Activated T-helper 1 cell treated with anti-CD3 and anti-CD28 coated beads, Interleukin-12 subunit alpha, Interleukin-12 subunit beta, Interleukin-2, Interleukin-4 antibody, amounts not matched to agents 30 ng/mL and 10 ng/mL and 1 ng/mL, durations not matched to agents 14 hours and 24 hours and 36 hours (primary cell): ENCODE measurements around the gene IQCH. TPM values are rescaled to one million over a fixed set of nuclear protein-coding genes. Genes with fewer than 3 reads are reported as not detected.

Experiments
- DNase-seq: peaks from one replicate; pipeline ENCODE4 v3.0.0; 2021; ENCODE audit warnings: low spot score
- H3K27ac Mint-ChIP-seq: one replicate; pipeline ENCODE4 v1.8.0; 2021; ENCODE audit warnings: mild to moderate bottlenecking, mixed read lengths
- H3K27me3 Mint-ChIP-seq: one replicate; pipeline ENCODE4 v1.8.0; 2022; ENCODE audit warnings: mild to moderate bottlenecking, moderate library complexity, mixed read lengths; ENCODE audit not compliant: insufficient read depth
- H3K36me3 Mint-ChIP-seq: one replicate; pipeline ENCODE4 v1.8.0; 2021; ENCODE audit warnings: low read depth, mixed read lengths
- H3K4me1 Mint-ChIP-seq: one replicate; pipeline ENCODE4 v1.8.0; 2021; ENCODE audit warnings: low read depth, mixed read lengths
- H3K4me3 Mint-ChIP-seq: one replicate; pipeline ENCODE4 v1.8.0; 2021; ENCODE audit warnings: mild to moderate bottlenecking, moderate library complexity, mixed read lengths
- H3K9me3 Mint-ChIP-seq: one replicate; pipeline ENCODE4 v1.8.0; 2021; ENCODE audit warnings: mixed read lengths
- intact Hi-C: fragments of 100-400 bp; cut with micrococcal nuclease; formaldehyde crosslinking; loops from one replicate; pipeline ENCODE4 v1.15.1; 2024
- total RNA-seq: library from RNA; stranded (reverse); gene quantifications from 2 replicates; pipeline ENCODE4 v1.2.3, GENCODE V29; 2022

The IQCH gene
- total RNA-seq, 1 donor from 2014 or later, result 1.2 TPM

DNA sequence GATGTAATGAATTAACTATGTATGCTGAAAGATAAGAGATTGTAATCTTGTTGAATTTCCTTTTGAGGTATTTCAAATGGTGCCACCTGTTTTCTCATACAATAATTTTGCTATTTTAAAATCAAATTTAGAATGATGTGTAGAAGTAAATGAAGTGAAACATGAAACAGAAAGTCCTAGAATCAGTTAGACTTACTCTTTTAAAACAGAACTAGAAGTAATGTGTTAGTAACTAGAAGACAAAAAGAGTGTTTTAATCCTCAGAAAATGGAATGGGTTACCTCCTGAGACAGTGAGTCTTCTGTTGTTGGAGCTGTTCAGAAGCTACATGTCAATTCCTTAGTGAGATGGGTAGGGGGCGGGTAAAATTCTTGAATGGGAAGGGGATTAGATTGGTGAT, 279.8 kb downstream of the IQCH start:
- H3K4me1 Mint-ChIP-seq, result peaks cover 12% of the 10 kb centered on the region
- DNase-seq, result no peak
- H3K36me3 Mint-ChIP-seq, result no peaks in the 10 kb centered on the region
- H3K9me3 Mint-ChIP-seq, result no peaks in the 10 kb centered on the region
- no peak overlapping the region for H3K4me3 Mint-ChIP-seq
- no peak overlapping the region for H3K27ac Mint-ChIP-seq
- H3K27me3 Mint-ChIP-seq, result peaks cover 8% of the 10 kb centered on the region
- intact Hi-C loops, result no loop called here

- Mint-ChIP-seq H3K36me3 (peaks cover 3% of the 10 kb centered on the region), H3K9me3 (no peaks in the 10 kb centered on the region), H3K27ac (no peak overlapping the region), H3K4me1 (peaks cover 24% of the 10 kb centered on the region), H3K4me3 (no peak overlapping the region), H3K27me3 (no peaks in the 10 kb centered on the region)
- DNase-seq, result no peak
- intact Hi-C loops, result no loop called here
Observed at GRCh38 chr15:67537771-67538170, 283.2 kb downstream of the IQCH start.

DNA sequence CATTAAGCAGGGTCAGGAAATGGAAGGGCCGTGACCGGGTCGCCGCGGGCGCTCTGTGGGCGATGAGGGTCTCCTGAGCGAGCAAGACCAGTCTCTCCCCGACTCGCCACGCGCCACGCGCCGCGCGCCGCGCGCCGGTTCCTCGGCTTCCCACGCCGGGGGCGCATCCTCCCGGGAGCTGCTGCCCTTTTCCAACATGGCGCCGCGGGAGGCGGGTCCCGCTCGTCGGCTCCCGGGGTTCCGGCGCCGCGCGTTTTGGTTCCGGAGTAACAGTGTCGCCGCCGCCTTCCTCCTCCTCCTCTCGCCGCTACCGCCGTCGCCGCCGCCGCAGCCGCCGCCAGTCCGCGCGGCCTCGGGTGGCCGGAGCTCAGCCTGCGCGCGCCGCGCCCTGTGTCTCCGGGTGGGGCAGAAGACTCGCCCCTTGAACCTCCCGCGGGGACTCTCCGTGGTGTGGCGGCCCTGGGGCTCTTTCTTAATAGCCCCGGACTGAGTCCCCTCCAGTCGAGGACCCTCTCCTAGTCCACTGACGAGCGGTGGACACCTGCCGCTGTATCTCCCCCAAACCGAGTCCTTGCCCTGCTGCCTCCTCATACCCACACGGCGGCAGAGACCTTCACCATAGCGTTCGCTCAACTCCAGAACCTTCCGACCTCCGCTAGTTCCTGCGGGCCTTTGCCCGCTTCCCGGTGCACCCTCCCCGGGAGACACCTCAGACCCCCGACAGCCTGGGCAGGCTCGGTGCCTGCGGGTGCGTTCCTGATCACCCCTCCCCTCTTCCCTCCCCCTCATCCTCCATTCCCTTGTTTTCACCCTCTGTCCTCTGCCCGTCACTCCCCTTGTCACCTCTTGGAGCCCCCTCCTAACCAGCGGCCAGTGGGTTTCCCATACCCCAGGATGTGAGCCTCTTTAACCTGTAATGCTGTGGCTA, 288.1 kb downstream of the IQCH start, which contains the start of gene MAP2K5:
MAP2K5 (plus strand) TSS at position 284 of the 928 bp plus-strand sequence; CDS start at position 917, 633 bp downstream.
- Mint-ChIP-seq H3K36me3 (peaks cover 14% of the 10 kb centered on the region), H3K27me3 (no peaks in the 10 kb centered on the region), H3K27ac (peak within 1 kb of the TSS; percentile 96), H3K4me3 (peak within 1 kb of the TSS; percentile 98), H3K9me3 (no peaks in the 10 kb centered on the region), H3K4me1 (peaks cover 43% of the 10 kb centered on the region)
- intact Hi-C loops, result loop anchor here (1.0 to 10.0 kb wide), 4 partner anchors 22 to 838 kb away; partner anchors contain the start of gene SMAD6
- DNase-seq, result peak; percentile 82

DNA sequence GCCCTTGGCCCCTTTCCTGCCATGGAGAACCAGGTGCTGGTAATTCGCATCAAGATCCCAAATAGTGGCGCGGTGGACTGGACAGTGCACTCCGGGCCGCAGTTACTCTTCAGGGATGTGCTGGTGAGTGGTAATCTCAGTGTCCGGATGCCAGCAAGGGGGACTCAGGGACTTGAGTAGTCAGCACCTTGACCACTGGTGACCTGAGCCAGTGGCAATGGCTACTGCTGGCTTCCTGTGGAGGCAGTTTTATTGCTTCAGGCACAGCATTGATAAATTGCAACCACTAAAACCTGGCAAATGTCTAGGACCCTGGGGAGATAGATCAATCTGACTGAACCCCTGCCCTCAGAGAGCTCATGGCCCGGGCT, 288.7 kb downstream of the IQCH start:
- intact Hi-C loops, result loop anchor here (2.0 to 10.0 kb wide), 3 partner anchors 21 to 839 kb away; partner anchors contain the start of gene SMAD6
- no peaks in the 10 kb centered on the region for H3K27me3 Mint-ChIP-seq
- H3K4me3 Mint-ChIP-seq, result peak overlapping the region; percentile 92
- H3K36me3 Mint-ChIP-seq, result peaks cover 17% of the 10 kb centered on the region
- peaks cover 43% of the 10 kb centered on the region for H3K4me1 Mint-ChIP-seq
- no peaks in the 10 kb centered on the region for H3K9me3 Mint-ChIP-seq
- DNase-seq, result no peak
- H3K27ac Mint-ChIP-seq, result peak overlapping the region; percentile 88

- H3K36me3 Mint-ChIP-seq, result peaks cover 18% of the 10 kb centered on the region
- intact Hi-C loops, result loop anchor here (5.0 to 10.0 kb wide), 2 partner anchors 218 to 840 kb away; partner anchors contain the start of gene SMAD6
- no peak overlapping the region for H3K4me3 Mint-ChIP-seq
- H3K9me3 Mint-ChIP-seq, result no peaks in the 10 kb centered on the region
- no peak for DNase-seq
- H3K27me3 Mint-ChIP-seq, result no peaks in the 10 kb centered on the region
- peaks cover 40% of the 10 kb centered on the region for H3K4me1 Mint-ChIP-seq
- H3K27ac Mint-ChIP-seq, result no peak overlapping the region
Observed at GRCh38 chr15:67544475-67544874, 289.9 kb downstream of the IQCH start.

DNA sequence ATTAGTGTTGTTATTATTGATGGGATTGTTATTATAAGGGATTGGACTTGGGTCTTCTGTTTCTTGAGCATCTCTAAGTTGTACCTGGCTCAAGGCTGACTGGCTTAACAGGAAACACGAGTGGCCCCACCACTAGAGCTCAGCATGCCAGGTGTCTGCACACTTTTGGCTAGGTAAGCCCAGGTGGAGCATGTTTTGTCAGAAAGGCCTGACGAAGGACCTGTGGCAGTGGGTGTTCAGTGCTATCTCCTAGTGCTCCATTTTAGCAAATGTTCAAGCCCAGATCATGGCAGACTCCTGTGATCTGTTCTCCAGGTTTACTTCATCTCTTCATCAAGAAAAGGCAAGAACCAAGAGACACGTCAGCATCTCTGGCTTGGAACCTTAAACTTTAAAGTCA, 291.3 kb downstream of the IQCH start:
- H3K4me3 Mint-ChIP-seq, result no peak overlapping the region
- peaks cover 24% of the 10 kb centered on the region for H3K36me3 Mint-ChIP-seq
- no peaks in the 10 kb centered on the region for H3K9me3 Mint-ChIP-seq
- H3K27ac Mint-ChIP-seq, result no peak overlapping the region
- H3K27me3 Mint-ChIP-seq, result no peaks in the 10 kb centered on the region
- no peak for DNase-seq
- peaks cover 36% of the 10 kb centered on the region for H3K4me1 Mint-ChIP-seq
- intact Hi-C loops, result loop anchor here (10.0 kb wide), 1 partner anchor 841 kb away; the partner anchor contains the start of gene SMAD6

DNA sequence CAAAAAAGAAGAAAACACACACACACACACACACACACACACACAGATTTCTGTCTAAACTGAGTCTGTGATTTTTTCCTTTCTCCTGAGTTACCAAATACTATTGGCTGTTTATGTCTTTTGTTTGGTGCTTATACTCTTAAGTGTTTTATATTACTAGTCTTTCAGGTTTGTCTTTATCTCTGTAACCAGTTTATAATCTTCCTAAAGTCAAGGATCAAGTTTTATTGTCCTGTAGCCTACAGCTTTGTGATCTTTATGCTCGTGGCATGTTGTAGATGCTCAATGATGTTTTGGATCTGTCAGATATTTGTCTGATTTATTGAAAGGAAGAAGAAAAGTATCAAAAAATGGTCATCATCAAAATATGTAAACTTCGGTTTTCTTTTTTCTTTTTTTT, 292.5 kb downstream of the IQCH start:
- no peak for DNase-seq
- intact Hi-C loops, result loop anchor here (10.0 kb wide), 1 partner anchor 842 kb away; the partner anchor contains the start of gene SMAD6
- Mint-ChIP-seq H3K27ac (no peak overlapping the region), H3K4me3 (no peak overlapping the region), H3K9me3 (no peaks in the 10 kb centered on the region), H3K4me1 (peaks cover 30% of the 10 kb centered on the region), H3K36me3 (peaks cover 21% of the 10 kb centered on the region), H3K27me3 (no peaks in the 10 kb centered on the region)

- H3K4me3 Mint-ChIP-seq, result no peak overlapping the region
- DNase-seq, result no peak
- H3K27ac Mint-ChIP-seq, result no peak overlapping the region
- H3K36me3 Mint-ChIP-seq, result peaks cover 21% of the 10 kb centered on the region
- no peaks in the 10 kb centered on the region for H3K9me3 Mint-ChIP-seq
- no peaks in the 10 kb centered on the region for H3K27me3 Mint-ChIP-seq
- intact Hi-C loops, result loop anchor here (10.0 kb wide), 1 partner anchor 843 kb away; the partner anchor contains the start of gene SMAD6
- H3K4me1 Mint-ChIP-seq, result peaks cover 30% of the 10 kb centered on the region
Observed at GRCh38 chr15:67547836-67548235, 293.2 kb downstream of the IQCH start.

GRCh38 chr15:67548236-67548852, 293.8 kb downstream of the IQCH start:
- Mint-ChIP-seq H3K9me3 (no peaks in the 10 kb centered on the region), H3K27me3 (no peaks in the 10 kb centered on the region), H3K4me1 (peaks cover 25% of the 10 kb centered on the region), H3K4me3 (no peak overlapping the region), H3K36me3 (peaks cover 23% of the 10 kb centered on the region), H3K27ac (no peak overlapping the region)
- intact Hi-C loops, result loop anchor here (10.0 kb wide), 1 partner anchor 844 kb away; the partner anchor contains the start of gene SMAD6
- DNase-seq, result no peak

DNA sequence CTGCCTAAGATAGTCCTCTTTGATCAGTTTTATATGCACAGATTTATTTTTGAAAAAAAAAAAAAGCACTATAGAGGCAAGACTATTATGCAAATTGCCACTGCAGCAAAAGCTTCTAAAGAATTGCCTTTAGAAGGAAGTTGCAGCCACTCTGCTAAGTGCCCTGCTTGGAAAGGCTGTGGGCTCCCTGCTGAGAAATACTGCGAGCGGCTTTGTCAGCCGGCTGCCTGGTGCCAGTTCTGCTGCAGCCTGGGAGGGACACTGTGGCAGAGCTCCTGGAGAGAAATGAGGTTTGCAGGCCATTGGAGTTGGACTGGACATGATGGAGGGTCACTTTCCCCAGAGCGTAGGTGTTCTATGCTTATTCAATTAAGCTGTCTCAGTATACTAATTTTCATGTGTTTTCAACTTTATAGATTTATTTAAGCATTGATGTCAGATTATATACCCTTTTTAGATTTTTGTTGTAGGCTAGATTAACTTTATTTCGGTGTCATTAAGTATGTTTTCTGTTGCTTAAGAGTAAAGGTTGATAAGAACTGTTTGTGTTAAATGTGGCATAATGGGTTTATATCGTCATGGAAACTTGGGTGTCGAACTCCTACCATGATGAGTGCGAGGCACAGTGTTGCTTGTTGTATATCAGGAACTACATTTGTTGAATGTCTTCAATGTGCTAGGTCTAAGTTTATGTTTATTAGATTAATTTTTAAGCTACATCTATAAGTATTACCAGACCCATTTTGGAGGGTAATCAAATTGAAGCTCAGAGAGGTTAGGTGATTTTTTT, 294.5 kb downstream of the IQCH start:
- Mint-ChIP-seq H3K4me1 (peaks cover 18% of the 10 kb centered on the region), H3K27me3 (no peaks in the 10 kb centered on the region), H3K4me3 (no peak overlapping the region), H3K9me3 (no peaks in the 10 kb centered on the region), H3K36me3 (peaks cover 23% of the 10 kb centered on the region), H3K27ac (no peak overlapping the region)
- intact Hi-C loops, result loop anchor here (10.0 kb wide), 1 partner anchor 844 kb away; the partner anchor contains the start of gene SMAD6
- DNase-seq, result no peak

DNA sequence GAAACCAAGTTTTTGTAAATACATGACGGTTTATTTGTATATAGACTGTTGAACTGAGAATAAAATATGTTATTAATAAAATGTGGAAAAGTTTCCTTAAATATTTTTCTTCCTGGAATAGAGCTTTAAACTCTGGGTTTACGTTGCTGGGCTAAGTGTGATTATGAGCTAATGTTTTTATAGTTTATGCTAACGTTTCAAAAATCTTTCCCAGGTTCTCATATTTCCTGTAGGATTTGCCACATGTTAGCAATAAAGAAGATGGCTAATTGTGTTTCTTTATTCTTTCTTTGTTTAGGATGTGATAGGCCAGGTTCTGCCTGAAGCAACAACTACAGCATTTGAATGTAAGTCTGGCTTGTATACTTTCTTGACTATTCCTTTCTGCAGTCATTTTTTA, 295.1 kb downstream of the IQCH start:
- Mint-ChIP-seq H3K4me1 (peaks cover 11% of the 10 kb centered on the region), H3K27me3 (no peaks in the 10 kb centered on the region), H3K27ac (no peak overlapping the region), H3K36me3 (peaks cover 24% of the 10 kb centered on the region), H3K9me3 (no peaks in the 10 kb centered on the region), H3K4me3 (no peak overlapping the region)
- DNase-seq, result no peak
- intact Hi-C loops, result loop anchor here (10.0 kb wide), 1 partner anchor 845 kb away; the partner anchor contains the start of gene SMAD6

GRCh38 chr15:67550522-67550921, 295.9 kb downstream of the IQCH start:
- Mint-ChIP-seq H3K27ac (no peak overlapping the region), H3K36me3 (peaks cover 26% of the 10 kb centered on the region), H3K27me3 (no peaks in the 10 kb centered on the region), H3K4me3 (no peak overlapping the region), H3K4me1 (peaks cover 6% of the 10 kb centered on the region), H3K9me3 (no peaks in the 10 kb centered on the region)
- intact Hi-C loops, result no loop called here
- DNase-seq, result no peak
